Measurements from ENCODE around the gene CAMTA1.

CAMTA1 gene

DNA sequence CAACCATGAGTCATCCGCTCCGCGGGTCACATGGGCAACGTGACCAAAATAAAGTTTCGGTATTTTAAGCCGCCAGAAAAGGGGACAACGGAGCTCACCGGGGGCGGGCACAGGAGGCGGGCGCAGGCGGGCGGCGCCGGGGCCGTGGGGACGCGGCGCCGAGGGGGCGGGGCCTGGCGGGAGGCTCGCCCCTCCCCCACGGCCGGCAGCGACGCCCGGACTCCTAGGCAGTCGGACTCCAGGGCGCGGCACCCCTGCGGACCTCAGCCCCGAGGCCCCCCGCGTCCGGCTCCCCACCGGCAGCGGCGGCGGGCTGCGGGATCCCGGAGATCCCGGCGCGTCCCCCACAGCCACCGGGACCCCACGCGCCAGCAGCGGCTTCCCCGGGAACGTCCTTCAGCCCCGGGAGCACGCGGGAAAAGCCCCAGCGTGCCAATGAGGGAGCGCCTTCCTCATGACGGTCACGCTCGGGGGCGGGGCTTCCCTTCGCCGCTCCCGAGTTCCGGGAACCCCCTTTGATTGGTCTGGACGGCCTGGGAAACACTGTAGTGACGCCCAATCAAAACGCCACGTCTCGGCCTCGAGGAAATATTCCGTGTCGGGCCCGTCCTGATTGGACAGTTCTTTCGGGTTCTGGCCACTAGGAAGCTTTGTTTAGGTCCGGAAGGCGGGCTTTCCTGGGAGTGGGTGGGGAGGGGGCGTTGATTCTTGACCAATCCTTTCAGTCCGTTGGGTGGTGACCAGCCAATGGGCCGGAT lies 515 bp upstream of the CAMTA1 start (continued):
- TF ChIP-seq MYNN (tag by site-specific recombination; IDR thresholded peaks at IDR 0.05; ENCODE audit: borderline replicate concordance) (no peak), ZNF776 (tag by site-specific recombination; IDR thresholded peaks at IDR 0.05; ENCODE audit: borderline replicate concordance) (no peak), ZBTB20 (tag by site-specific recombination; IDR thresholded peaks at IDR 0.05) (0 out of 2 replicates have a peak, but pooled peaks have one; percentile 6), ZNF701 (tag by site-specific recombination; IDR thresholded peaks at IDR 0.05) (no peak), MZF1 (tag by site-specific recombination; IDR thresholded peaks at IDR 0.05; ENCODE audit: borderline replicate concordance) (0 out of 2 replicates have a peak, but pooled peaks have one; percentile 14), FEZF1 (tag by site-specific recombination; IDR thresholded peaks at IDR 0.05) (no peak), ZNF214 (tag by site-specific recombination; IDR thresholded peaks at IDR 0.05; ENCODE audit: borderline replicate concordance) (no peak), ZNF19 (tag by site-specific recombination; IDR thresholded peaks at IDR 0.05; ENCODE audit: low read depth) (no peak), YY1 (tag by site-specific recombination; IDR thresholded peaks at IDR 0.05) (no peak; the same call in 1 of the 2 replicates), ZNF16 (tag by site-specific recombination; IDR thresholded peaks at IDR 0.05; ENCODE audit: low read depth) (no peak), IKZF3 (tag by site-specific recombination; IDR thresholded peaks at IDR 0.05) (peak; percentile 98), ZNF155 (tag by site-specific recombination; IDR thresholded peaks at IDR 0.05) (no peak), ZNF184 (tag by site-specific recombination; IDR thresholded peaks at IDR 0.05) (no peak), ZNF792 (tag by site-specific recombination; IDR thresholded peaks at IDR 0.05) (no peak), GLIS2 (tag by site-specific recombination; IDR thresholded peaks at IDR 0.05) (peak; percentile 92), ZNF37A (tag by site-specific recombination; IDR thresholded peaks at IDR 0.05) (no peak), ZNF621 (tag by site-specific recombination; IDR thresholded peaks at IDR 0.05) (no peak; the same call in 1 of the 2 replicates), SCRT2 (tag by site-specific recombination; IDR thresholded peaks at IDR 0.05) (no peak), RBAK (tag by site-specific recombination; IDR thresholded peaks at IDR 0.05) (no peak), WT1 (tag by site-specific recombination; IDR thresholded peaks at IDR 0.05) (no peak), ZNF707 (tag by site-specific recombination; IDR thresholded peaks at IDR 0.05) (no peak), BCL11B (tag by site-specific recombination; IDR thresholded peaks at IDR 0.05; ENCODE audit: low read depth) (no peak), ZNF544 (tag by site-specific recombination; IDR thresholded peaks at IDR 0.05) (no peak), PRDM1 (tag by site-specific recombination; IDR thresholded peaks at IDR 0.05) (no peak), HOXD13 (CRISPR knock-in tag; IDR thresholded peaks at IDR 0.05; ENCODE audit: borderline replicate concordance) (no peak), EGR2 (tag by site-specific recombination; IDR thresholded peaks at IDR 0.05; ENCODE audit: low read depth) (peak; percentile 86), ZSCAN23 (tag by site-specific recombination; IDR thresholded peaks at IDR 0.05) (no peak), ZNF112 (tag by site-specific recombination; IDR thresholded peaks at IDR 0.05) (no peak), SALL2 (tag by site-specific recombination; IDR thresholded peaks at IDR 0.05; ENCODE audit: borderline replicate concordance) (no peak), ZNF555 (tag by site-specific recombination; conservative IDR thresholded peaks at IDR 0.05) (no peak), ZBTB8A (tag by site-specific recombination; IDR thresholded peaks at IDR 0.05) (no peak; the same call in 1 of the 2 replicates), ZIC2 (tag by site-specific recombination; IDR thresholded peaks at IDR 0.05) (peak; percentile 19)
- TF ChIP-seq, protein P1, sequence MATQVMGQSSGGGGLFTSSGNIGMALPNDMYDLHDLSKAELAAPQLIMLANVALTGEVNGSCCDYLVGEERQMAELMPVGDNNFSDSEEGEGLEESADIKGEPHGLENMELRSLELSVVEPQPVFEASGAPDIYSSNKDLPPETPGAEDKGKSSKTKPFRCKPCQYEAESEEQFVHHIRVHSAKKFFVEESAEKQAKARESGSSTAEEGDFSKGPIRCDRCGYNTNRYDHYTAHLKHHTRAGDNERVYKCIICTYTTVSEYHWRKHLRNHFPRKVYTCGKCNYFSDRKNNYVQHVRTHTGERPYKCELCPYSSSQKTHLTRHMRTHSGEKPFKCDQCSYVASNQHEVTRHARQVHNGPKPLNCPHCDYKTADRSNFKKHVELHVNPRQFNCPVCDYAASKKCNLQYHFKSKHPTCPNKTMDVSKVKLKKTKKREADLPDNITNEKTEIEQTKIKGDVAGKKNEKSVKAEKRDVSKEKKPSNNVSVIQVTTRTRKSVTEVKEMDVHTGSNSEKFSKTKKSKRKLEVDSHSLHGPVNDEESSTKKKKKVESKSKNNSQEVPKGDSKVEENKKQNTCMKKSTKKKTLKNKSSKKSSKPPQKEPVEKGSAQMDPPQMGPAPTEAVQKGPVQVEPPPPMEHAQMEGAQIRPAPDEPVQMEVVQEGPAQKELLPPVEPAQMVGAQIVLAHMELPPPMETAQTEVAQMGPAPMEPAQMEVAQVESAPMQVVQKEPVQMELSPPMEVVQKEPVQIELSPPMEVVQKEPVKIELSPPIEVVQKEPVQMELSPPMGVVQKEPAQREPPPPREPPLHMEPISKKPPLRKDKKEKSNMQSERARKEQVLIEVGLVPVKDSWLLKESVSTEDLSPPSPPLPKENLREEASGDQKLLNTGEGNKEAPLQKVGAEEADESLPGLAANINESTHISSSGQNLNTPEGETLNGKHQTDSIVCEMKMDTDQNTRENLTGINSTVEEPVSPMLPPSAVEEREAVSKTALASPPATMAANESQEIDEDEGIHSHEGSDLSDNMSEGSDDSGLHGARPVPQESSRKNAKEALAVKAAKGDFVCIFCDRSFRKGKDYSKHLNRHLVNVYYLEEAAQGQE (tag by site-specific recombination; IDR thresholded peaks at IDR 0.05): no peak
- TF ChIP-seq, protein P2, sequence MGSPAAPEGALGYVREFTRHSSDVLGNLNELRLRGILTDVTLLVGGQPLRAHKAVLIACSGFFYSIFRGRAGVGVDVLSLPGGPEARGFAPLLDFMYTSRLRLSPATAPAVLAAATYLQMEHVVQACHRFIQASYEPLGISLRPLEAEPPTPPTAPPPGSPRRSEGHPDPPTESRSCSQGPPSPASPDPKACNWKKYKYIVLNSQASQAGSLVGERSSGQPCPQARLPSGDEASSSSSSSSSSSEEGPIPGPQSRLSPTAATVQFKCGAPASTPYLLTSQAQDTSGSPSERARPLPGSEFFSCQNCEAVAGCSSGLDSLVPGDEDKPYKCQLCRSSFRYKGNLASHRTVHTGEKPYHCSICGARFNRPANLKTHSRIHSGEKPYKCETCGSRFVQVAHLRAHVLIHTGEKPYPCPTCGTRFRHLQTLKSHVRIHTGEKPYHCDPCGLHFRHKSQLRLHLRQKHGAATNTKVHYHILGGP (tag by site-specific recombination; IDR thresholded peaks at IDR 0.05): no peak
- TF ChIP-seq, protein P3, sequence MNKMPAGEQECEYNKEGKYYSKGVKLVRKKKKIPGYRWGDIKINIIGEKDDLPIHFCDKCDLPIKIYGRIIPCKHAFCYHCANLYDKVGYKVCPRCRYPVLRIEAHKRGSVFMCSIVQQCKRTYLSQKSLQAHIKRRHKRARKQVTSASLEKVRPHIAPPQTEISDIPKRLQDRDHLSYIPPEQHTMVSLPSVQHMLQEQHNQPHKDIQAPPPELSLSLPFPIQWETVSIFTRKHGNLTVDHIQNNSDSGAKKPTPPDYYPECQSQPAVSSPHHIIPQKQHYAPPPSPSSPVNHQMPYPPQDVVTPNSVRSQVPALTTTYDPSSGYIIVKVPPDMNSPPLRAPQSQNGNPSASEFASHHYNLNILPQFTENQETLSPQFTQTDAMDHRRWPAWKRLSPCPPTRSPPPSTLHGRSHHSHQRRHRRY (tag by site-specific recombination; IDR thresholded peaks at IDR 0.05): no peak
- TF ChIP-seq, protein P4, sequence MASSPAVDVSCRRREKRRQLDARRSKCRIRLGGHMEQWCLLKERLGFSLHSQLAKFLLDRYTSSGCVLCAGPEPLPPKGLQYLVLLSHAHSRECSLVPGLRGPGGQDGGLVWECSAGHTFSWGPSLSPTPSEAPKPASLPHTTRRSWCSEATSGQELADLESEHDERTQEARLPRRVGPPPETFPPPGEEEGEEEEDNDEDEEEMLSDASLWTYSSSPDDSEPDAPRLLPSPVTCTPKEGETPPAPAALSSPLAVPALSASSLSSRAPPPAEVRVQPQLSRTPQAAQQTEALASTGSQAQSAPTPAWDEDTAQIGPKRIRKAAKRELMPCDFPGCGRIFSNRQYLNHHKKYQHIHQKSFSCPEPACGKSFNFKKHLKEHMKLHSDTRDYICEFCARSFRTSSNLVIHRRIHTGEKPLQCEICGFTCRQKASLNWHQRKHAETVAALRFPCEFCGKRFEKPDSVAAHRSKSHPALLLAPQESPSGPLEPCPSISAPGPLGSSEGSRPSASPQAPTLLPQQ (tag by site-specific recombination; IDR thresholded peaks at IDR 0.05): no peak

Measured in HEK293 (cell line).